Psoas muscle (tissue), 8 donors: Measurements from ENCODE around the gene ASPSCR1. TPM values are rescaled to one million over a fixed set of nuclear protein-coding genes. Genes with fewer than 3 reads are reported as not detected.
"Not testable (repeated sequence)": the region's sequence is repeated elsewhere in the genome, so short reads cannot be mapped to it uniquely, and the experiment has no call there.

Experiments used
- ATAC-seq, 4 donors: fragments of 200-7000 bp; cut with Tn5 transposase; one replicate each; pipeline ENCODE4 v1.9.1; 2020; ENCODE audit warnings: moderate library complexity in 3 of 4, mild to moderate bottlenecking in 2 of 4
- DNase-seq, 2 donors: peaks; one replicate each; pipeline ENCODE4 v3.0.0-alpha.2; 2020
- H3K27ac ChIP-seq: fragments of 200-600 bp; one replicate; pipeline ENCODE4 v1.8.0; 2022
- H3K27me3 ChIP-seq, 3 donors: fragments of 200-600 bp in 1 of 3; one replicate each; pipeline versions ENCODE4 v1.6.1 to v1.8.0; 2013 to 2022; ENCODE audit warnings: low read length in 2 of 3, mild to moderate bottlenecking in 2 of 3, moderate library complexity in 1 of 3; ENCODE audit not compliant: insufficient read depth in 3 of 3
- H3K36me3 ChIP-seq, 2 donors: fragments of 200-600 bp in 1 of 2; one replicate each; pipeline versions ENCODE4 v1.6.1 to v1.8.0; 2013 to 2022; ENCODE audit warnings: low read depth in 1 of 2, mild to moderate bottlenecking in 1 of 2, moderate library complexity in 1 of 2; ENCODE audit not compliant: insufficient read depth in 1 of 2
- H3K4me1 ChIP-seq: fragments of 200-600 bp; one replicate; pipeline ENCODE4 v1.8.0; 2022
- H3K4me3 ChIP-seq: fragments of 200-600 bp; one replicate; pipeline ENCODE4 v1.8.0; 2022; ENCODE audit warnings: mild to moderate bottlenecking
- H3K9me3 ChIP-seq: fragments of 200-600 bp; one replicate; pipeline ENCODE4 v1.8.0; 2022
- WGBS, 3 donors: extraction: QIAGEN DNeasy Blood & Tissue Kit; methylation state at CpG; one replicate each; pipeline versions ENCODE4 v1.1.6 to v1.1.7; 2013; 5-methylcytosine and 5-hydroxymethylcytosine counted together
- intact Hi-C, 2 donors: fragments of 100-400 bp; cut with DNase I; formaldehyde crosslinking; loops; one replicate each; pipeline versions ENCODE4 v1.11.0 to v1.14.2; 2022
- polyA plus RNA-seq, 3 donors: library from polyadenylated mRNA; stranded (reverse); fragments of 200-250 nt; gene quantifications; one replicate each; pipeline ENCODE4 v1.2.3, GENCODE V29; 2013
- total RNA-seq, 4 donors: library from RNA; stranded (reverse); fragmentation: NEBNext Ultra II Directional in 2 of 4; extraction: Animal tissue kit (Norgen Biotek cat#: 25700) in 2 of 4; gene quantifications; one replicate each; pipeline versions ENCODE4 v1.2.1 to v1.2.4, GENCODE V29; 2021 to 2023
- TF ChIP-seq, protein P1 (sequence below): fragments of 200-600 bp; IDR thresholded peaks from one replicate; pipeline ENCODE4 v1.8.0; 2022; ENCODE audit warnings: antibody characterized with exemption
- donor health status: healthy with polysubstance abuse.
- donor health status: DM: no; HTN: no; CAD: no; lungs with moderate emphysema.
- donor health status: Bipolar disorder and iron deficiency.
- donor health status: healthy.
- donor health status: DM: yes; HTN: yes; CAD: no.
- donor health status: DM: no; HTN: no; CAD: no.
- donor health status: DM: no; HTN: no; CAD: no.
- donor health status: DM: yes; HTN: yes; CAD: no.

Gene ASPSCR1
- total and polyA plus RNA-seq, 7 donors = 27.7 to 37.4 (median 33.0) TPM

DNA sequence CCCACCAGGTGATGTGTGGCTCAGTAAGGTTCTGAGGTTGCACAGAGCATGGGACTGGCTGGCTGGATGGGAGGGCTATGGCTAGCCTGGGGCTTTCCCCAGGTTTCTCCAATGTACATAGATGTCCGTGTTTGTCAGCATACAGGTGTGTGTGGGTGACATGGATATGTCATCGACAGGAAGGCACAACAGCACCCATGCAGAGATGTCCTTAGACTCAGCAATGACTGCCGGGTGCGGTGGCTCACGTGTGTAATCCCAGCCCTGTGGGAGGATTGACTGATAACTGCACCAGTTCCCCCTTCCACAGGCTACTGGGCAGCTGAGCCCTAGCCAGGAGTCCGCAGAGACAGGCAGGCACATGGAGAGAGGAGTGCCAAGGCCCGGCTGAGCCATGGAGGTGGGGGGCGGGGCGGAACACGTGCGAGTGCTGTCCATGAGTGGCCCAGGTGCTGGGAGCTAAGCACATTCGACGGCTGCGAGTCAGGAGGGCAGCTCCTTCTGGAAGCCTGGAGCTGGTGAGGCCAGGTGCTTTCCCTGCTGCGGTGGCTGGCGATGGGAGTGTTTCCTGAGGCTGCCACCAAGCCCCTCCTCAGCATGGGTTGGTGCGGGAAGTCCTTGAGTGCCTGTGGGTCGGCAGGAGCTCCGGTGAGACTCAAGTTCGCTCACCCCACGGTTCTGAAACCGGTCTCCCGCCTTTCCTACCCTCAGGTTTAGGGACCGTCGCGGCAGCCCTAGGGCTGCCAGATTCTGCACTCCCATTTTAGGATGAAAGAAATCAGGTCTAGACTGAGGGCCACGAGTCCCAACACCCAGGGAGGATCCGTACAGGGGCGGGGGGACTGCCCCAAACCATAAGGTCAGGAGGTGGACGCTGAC, 858 bp upstream of the ASPSCR1 start:
- Histone ChIP-seq H3K27ac (peak overlapping the region; percentile 96), H3K27me3 (no peaks in the 10 kb centered on the region), H3K4me1 (peaks cover 9% of the 10 kb centered on the region), H3K9me3 (no peaks in the 10 kb centered on the region), H3K4me3 (peak overlapping the region; percentile 78), H3K36me3 (peaks cover 4 to 22% of the 10 kb centered on the region in 2 donors)
- TF ChIP-seq, protein P1, sequence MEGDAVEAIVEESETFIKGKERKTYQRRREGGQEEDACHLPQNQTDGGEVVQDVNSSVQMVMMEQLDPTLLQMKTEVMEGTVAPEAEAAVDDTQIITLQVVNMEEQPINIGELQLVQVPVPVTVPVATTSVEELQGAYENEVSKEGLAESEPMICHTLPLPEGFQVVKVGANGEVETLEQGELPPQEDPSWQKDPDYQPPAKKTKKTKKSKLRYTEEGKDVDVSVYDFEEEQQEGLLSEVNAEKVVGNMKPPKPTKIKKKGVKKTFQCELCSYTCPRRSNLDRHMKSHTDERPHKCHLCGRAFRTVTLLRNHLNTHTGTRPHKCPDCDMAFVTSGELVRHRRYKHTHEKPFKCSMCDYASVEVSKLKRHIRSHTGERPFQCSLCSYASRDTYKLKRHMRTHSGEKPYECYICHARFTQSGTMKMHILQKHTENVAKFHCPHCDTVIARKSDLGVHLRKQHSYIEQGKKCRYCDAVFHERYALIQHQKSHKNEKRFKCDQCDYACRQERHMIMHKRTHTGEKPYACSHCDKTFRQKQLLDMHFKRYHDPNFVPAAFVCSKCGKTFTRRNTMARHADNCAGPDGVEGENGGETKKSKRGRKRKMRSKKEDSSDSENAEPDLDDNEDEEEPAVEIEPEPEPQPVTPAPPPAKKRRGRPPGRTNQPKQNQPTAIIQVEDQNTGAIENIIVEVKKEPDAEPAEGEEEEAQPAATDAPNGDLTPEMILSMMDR = no peak
- WGBS, 3 donors = 20 to 21% (median 20%) methylated on average over 29 to 30 of the region's 30 CpGs
- peak; percentile 53 to 73 for DNase-seq
- peak; percentile 20 to 50 (median 34) for ATAC-seq
- intact Hi-C loops = loop anchor here in 1 of 2 donors (5.0 kb wide), 1 partner anchor 41 kb away; no protein-coding TSS in a partner anchor

DNA sequence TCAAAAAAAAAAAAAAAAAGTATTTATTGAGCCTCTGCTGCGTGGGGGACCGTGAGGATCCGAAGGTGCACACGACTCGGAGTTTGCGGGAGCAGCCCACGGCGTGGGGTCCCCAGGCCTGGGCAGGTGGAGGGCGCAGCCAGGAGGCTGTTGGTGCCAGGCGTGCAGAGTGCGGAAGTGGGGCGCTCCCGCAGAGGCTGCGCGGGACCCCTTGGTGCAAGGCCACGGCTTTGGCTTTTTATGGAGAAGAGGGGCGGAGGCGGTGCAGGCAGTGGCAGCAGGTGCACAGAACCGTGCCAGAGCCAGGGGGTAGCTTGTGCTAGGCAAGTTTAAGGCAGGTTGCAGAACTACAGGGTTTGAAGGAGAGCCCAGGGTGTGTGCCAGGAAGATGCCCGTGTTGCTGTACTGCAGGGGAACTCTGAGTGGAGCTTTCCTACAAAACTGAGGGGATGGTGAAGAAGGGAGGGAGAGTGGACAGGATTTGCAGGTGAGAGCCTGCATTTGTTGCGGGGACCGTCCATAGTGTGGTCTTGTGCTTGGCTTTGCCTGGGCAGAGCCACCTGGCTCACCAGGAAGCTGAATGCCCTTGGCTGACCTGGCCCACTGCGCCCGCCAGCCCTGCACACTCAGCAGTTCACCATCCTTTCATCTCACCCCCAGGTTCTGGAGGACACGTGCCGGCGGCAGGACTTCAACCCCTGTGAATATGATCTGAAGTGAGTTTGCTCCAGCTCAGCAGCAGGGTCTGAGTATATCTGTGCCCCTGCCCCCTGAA, 1.3 kb downstream of the ASPSCR1 start:
- TF ChIP-seq, protein P1 = no peak
- H3K27me3 ChIP-seq = no peaks in the 10 kb centered on the region
- peak overlapping the region; percentile 96 for H3K27ac ChIP-seq
- DNase-seq (no peak), ATAC-seq (no peak)
- 65 to 74% (median 70%) methylated on average over 27 of the region's 27 CpGs for WGBS, 3 donors
- peaks cover 9% of the 10 kb centered on the region for H3K4me1 ChIP-seq
- intact Hi-C loops = loop anchor here in 1 of 2 donors (5.0 kb wide), 1 partner anchor 39 kb away; no protein-coding TSS in a partner anchor
- peak overlapping the region; percentile 78 for H3K4me3 ChIP-seq
- H3K9me3 ChIP-seq = no peaks in the 10 kb centered on the region
- peaks cover 4 to 32% of the 10 kb centered on the region in 2 donors for H3K36me3 ChIP-seq

DNA sequence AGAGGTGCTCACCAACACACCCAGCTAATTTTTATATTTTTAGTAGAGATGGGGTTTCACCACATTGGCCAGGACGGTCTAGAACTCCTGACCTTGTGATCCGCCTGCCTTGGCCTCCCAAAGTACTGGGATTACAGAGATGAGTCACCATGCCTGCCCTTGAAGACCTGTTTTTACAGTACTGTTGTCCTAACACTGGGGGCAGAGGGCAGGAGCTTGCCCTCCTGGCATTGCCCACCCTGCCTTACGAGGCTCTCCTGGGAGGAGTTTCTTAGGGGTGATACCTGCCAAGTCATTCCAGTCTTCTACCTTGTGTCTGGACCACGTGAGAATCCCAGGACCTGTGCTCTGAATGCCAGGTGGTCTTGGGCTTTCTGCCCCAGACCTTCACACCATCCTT, 2.7 kb downstream of the ASPSCR1 start:
- DNase-seq = no peak
- 62 to 89% (median 63%) methylated on average over 4 of the region's 4 CpGs for WGBS, 3 donors

DNA sequence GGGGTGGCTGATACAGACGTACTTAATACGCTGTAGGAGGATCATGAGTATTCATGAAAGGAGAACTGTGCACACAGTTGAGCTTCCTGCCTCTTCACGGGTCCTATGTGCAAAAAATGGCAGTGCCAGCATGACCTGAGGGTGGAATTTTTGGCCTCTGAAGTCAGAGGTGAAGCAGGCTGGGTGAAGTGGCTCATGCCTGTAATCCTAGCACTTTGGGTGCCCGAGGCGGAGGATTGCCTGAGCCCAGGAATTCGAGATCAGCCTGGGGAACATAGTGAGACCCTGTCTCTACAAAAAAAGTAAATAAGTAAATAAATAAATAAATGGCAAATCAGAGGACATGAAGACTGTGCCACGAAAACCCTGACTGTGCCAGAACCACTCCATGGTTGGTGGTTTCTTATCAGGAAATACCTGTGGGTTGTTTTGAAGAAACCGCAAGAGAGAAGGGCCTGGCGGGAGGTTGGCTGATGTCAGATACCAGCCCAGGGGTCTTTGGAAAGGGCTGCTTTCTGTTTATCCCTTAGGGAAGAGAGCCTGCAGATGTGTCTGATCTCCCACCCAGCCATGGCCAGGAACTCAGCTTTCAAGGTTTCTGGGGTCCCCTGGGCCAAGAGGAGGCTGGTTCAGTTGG, 3.4 kb downstream of the ASPSCR1 start:
- TF ChIP-seq, protein P1 = no peak
- 66 to 79% (median 78%) methylated on average over 9 of the region's 9 CpGs for WGBS, 3 donors
- Histone ChIP-seq H3K36me3 (peaks cover 9 to 47% of the 10 kb centered on the region in 2 donors), H3K4me3 (no peak overlapping the region), H3K27ac (peak overlapping the region; percentile 55), H3K9me3 (no peaks in the 10 kb centered on the region), H3K4me1 (peaks cover 9% of the 10 kb centered on the region), H3K27me3 (no peaks in the 10 kb centered on the region)
- ATAC-seq = no peak
- intact Hi-C loops = no loop called here
- DNase-seq = no peak

More for the DNA sequence above, 2.7 kb downstream of the ASPSCR1 start:
- intact Hi-C loops = no loop called here
- Histone ChIP-seq H3K27ac (peak overlapping the region; percentile 55), H3K4me3 (no peak overlapping the region), H3K27me3 (no peaks in the 10 kb centered on the region), H3K4me1 (peaks cover 9% of the 10 kb centered on the region), H3K36me3 (peaks cover 7 to 40% of the 10 kb centered on the region in 2 donors), H3K9me3 (no peaks in the 10 kb centered on the region)
- TF ChIP-seq, protein P1 = no peak
- no peak for ATAC-seq

DNA sequence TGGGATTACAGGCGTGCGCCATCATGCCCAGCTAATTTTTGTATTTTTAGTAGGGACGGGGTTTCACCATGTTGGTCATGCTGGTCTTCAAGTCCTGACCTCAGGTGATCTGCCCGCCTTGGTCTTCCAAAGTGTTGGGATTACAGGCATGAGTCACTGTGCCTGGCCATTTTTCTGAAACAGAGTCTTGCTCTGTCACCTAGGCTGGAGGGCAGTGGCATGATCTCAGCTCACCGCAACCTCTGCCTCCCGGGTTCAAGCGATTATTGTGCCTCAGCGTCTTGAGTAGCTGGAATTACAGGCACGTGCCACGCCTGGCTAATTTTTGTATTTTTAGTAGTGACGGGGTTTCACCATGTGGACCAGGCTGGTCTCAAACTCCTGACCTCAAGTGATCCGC, 4.1 kb downstream of the ASPSCR1 start:
- H3K4me3 ChIP-seq, H3K4me1 ChIP-seq, H3K27me3 ChIP-seq, H3K9me3 ChIP-seq, ATAC-seq, intact Hi-C loops: not testable (repeated sequence)
- 88 to 94% (median 89%) methylated on average over 12 of the region's 12 CpGs for WGBS, 3 donors
- H3K27ac ChIP-seq = peak overlapping the region; percentile 55
- DNase-seq = peak in 1 of 2 donors; percentile 28
- H3K36me3 ChIP-seq = peaks cover 9 to 54% of the 10 kb centered on the region in 2 donors
